Aorta (tissue), 5 donors: Measurements from ENCODE around the gene DAD1. TPM values are rescaled to one million over a fixed set of nuclear protein-coding genes. Genes with fewer than 3 reads are reported as not detected.

ENCODE experiments used
- ATAC-seq: fragments of 200-7000 bp; cut with Tn5 transposase; one replicate; pipeline ENCODE4 v1.9.1; 2022; ENCODE audit warnings: moderate library complexity; ENCODE audit not compliant: low FRiP score
- DNase-seq, 2 donors: peaks; one replicate each; pipeline ENCODE4 v3.0.0-alpha.2; 2020
- H3K27ac ChIP-seq, 2 donors: one replicate each; pipeline ENCODE4 v1.5.1; 2013; ENCODE audit warnings: low read length in 2 of 2, mild to moderate bottlenecking in 2 of 2, moderate library complexity in 2 of 2, control low read depth in 1 of 2, inconsistent platforms in 1 of 2, low read depth in 1 of 2
- H3K27me3 ChIP-seq, 2 donors: one replicate each; pipeline ENCODE4 v1.6.1; 2013; ENCODE audit warnings: control low read depth in 1 of 2, low read length in 1 of 2, mild to moderate bottlenecking in 1 of 2, moderate library complexity in 1 of 2; ENCODE audit not compliant: insufficient read depth in 2 of 2, control insufficient read depth in 1 of 2
- H3K36me3 ChIP-seq, 2 donors: one replicate each; pipeline ENCODE4 v1.6.1; 2013; ENCODE audit warnings: control low read depth in 1 of 2, low read length in 1 of 2, mild to moderate bottlenecking in 1 of 2; ENCODE audit not compliant: insufficient read depth in 2 of 2, control insufficient read depth in 1 of 2
- H3K4me1 ChIP-seq, 2 donors: one replicate each; pipeline ENCODE4 v1.6.1; 2013; ENCODE audit warnings: low read length in 2 of 2, control low read depth in 1 of 2, mild to moderate bottlenecking in 1 of 2, moderate library complexity in 1 of 2; ENCODE audit not compliant: insufficient read depth in 2 of 2, control insufficient read depth in 1 of 2
- H3K4me3 ChIP-seq, 2 donors: one replicate each; pipeline ENCODE4 v1.5.1; 2013; ENCODE audit warnings: low read length in 2 of 2, control low read depth in 1 of 2, mild to moderate bottlenecking in 1 of 2
- H3K9me3 ChIP-seq: one replicate; pipeline ENCODE4 v1.6.1; 2013; ENCODE audit warnings: mild to moderate bottlenecking, low read length; ENCODE audit not compliant: control insufficient read depth
- WGBS, 2 donors: extraction: QIAGEN DNeasy Blood & Tissue Kit; methylation state at CpG; one replicate each; pipeline ENCODE4 v1.1.7; 2013; 5-methylcytosine and 5-hydroxymethylcytosine counted together
- intact Hi-C, 2 donors: fragments of 100-400 bp; cut with DNase I; formaldehyde crosslinking; loops; one replicate each; pipeline versions ENCODE4 v1.14.2 to v1.15.0; 2022
- polyA plus RNA-seq, 2 donors: library from polyadenylated mRNA; stranded (reverse); fragments of 200-250 nt; gene quantifications; one replicate each; pipeline ENCODE4 v1.2.3, GENCODE V29; 2013
- total RNA-seq, 2 donors: library from RNA; stranded (reverse); fragmentation: NEBNext Ultra II Directional; extraction: Animal tissue kit (Norgen Biotek cat#: 25700); gene quantifications; one replicate each; pipeline ENCODE4 v1.2.1, GENCODE V29; 2021
- donor health status: healthy with polysubstance abuse.
- donor health status: Bipolar disorder and iron deficiency.
- donor health status: DM: no; HTN: no; CAD: no.
- donor health status: DM: no; HTN: no; CAD: no.
- donor health status: DM: yes; HTN: yes; CAD: no.

DAD1 gene
- total and polyA plus RNA-seq, 4 donors = 143 to 309 (median 195) TPM

GRCh38 chr14:22536853-22537338, 52.1 kb downstream of the DAD1 start:
- H3K4me1 ChIP-seq = peaks cover 2 to 6% of the 10 kb centered on the region in 2 donors
- H3K4me3 ChIP-seq = no peak overlapping the region
- H3K36me3 ChIP-seq = no peaks in the 10 kb centered on the region
- H3K27me3 ChIP-seq = no peaks in the 10 kb centered on the region
- ATAC-seq (peak; percentile 93), DNase-seq (peak; percentile 83 to 87)
- intact Hi-C loops = no loop called here
- 17 to 21% methylated on average over 6 of the region's 6 CpGs for WGBS, 2 donors
- H3K9me3 ChIP-seq = no peaks in the 10 kb centered on the region
- peak overlapping the region in 1 of 2 donors; percentile 32 for H3K27ac ChIP-seq

GRCh38 chr14:22535916-22536315, 53.1 kb downstream of the DAD1 start:
- DNase-seq (no peak), ATAC-seq (no peak)
- intact Hi-C loops = no loop called here
- Histone ChIP-seq H3K27me3 (no peaks in the 10 kb centered on the region), H3K36me3 (no peaks in the 10 kb centered on the region), H3K9me3 (no peaks in the 10 kb centered on the region), H3K4me1 (peaks cover 2 to 6% of the 10 kb centered on the region in 2 donors), H3K27ac (no peak overlapping the region), H3K4me3 (no peak overlapping the region)

- intact Hi-C loops = no loop called here
- H3K9me3 ChIP-seq = no peaks in the 10 kb centered on the region
Observed at GRCh38 chr14:22535126-22535525, 53.9 kb downstream of the DAD1 start.

DNA sequence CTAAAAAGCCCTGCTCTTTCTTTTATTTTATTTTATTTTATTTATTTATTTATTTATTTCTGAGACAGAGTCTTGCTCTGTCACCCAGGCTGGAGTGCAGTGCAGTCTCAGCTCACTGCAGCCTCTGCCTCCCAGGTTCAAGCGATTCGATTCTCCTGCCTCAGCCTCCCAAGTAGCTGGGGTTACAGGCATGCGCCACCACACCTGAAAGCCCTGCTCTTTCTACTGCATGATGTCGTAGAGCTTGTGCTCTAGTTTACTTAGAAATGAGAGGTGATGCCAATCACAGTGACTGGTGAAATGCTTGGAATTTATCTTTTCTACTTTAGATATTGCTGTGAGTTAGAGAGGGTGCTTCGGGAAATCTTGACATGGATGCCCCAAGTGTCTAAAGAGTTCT, 54.5 kb downstream of the DAD1 start:
- Histone ChIP-seq H3K4me3 (no peak overlapping the region), H3K9me3 (no peaks in the 10 kb centered on the region), H3K4me1 (peaks cover 2 to 6% of the 10 kb centered on the region in 2 donors), H3K27me3 (no peaks in the 10 kb centered on the region), H3K27ac (no peak overlapping the region), H3K36me3 (no peaks in the 10 kb centered on the region)
- DNase-seq = no peak
- intact Hi-C loops = loop anchor here in 1 of 2 donors (5.0 kb wide), 1 partner anchor 222 kb away; no protein-coding TSS in a partner anchor
- ATAC-seq = no peak
- WGBS, 2 donors = 92 to 97% methylated on average over 5 of the region's 5 CpGs

More at GRCh38 chr14:22535126-22535525, 53.9 kb downstream of the DAD1 start:
- no peak for DNase-seq
- no peak overlapping the region for H3K27ac ChIP-seq
- H3K4me1 ChIP-seq = peaks cover 2 to 6% of the 10 kb centered on the region in 2 donors
- H3K36me3 ChIP-seq = no peaks in the 10 kb centered on the region
- WGBS, 2 donors = 91 to 95% methylated on average over 1 of the region's 1 CpG
- no peak overlapping the region for H3K4me3 ChIP-seq
- no peaks in the 10 kb centered on the region for H3K27me3 ChIP-seq
- ATAC-seq = no peak

DNA sequence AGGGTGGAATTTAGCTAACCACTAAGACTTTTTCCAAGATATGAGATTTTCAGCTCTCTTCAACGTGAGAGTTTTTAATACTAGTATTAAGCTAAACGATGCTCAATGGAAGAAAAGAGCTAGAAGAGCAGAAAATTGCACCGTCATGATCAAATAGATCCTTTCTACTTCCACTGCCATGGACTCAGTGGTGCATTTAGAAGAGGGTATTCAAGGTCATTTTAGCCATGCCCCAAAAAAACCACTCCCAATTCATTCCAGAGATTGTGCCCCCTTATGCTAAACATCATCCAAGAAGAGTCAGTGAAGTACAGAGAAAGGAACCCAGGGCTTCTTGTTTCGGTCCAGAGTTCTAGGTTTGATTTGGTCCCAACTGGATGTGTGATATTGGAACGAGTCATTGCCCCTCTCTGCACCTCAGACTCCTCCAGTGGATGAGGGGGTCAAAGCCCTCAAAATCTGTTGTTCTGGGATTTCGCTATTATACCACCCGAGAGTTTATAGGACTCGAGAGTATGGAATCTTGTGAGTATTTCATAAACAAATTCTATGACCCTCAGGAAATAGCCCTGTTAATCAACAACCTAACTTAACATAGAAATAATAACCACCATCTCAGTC, 55.2 kb downstream of the DAD1 start:
- DNase-seq = no peak
- no peaks in the 10 kb centered on the region for H3K36me3 ChIP-seq
- no peak overlapping the region for H3K4me3 ChIP-seq
- ATAC-seq = no peak
- no peaks in the 10 kb centered on the region for H3K27me3 ChIP-seq
- WGBS, 2 donors = 95 to 96% methylated on average over 8 of the region's 8 CpGs
- intact Hi-C loops = loop anchor here in 1 of 2 donors (5.0 kb wide), 1 partner anchor 222 kb away; no protein-coding TSS in a partner anchor
- H3K27ac ChIP-seq = no peak overlapping the region
- no peaks in the 10 kb centered on the region for H3K9me3 ChIP-seq
- H3K4me1 ChIP-seq = peaks cover 2 to 6% of the 10 kb centered on the region in 2 donors

- Histone ChIP-seq H3K9me3 (no peaks in the 10 kb centered on the region), H3K4me3 (no peak overlapping the region), H3K4me1 (peaks cover 0 to 6% of the 10 kb centered on the region in 2 donors), H3K27me3 (no peaks in the 10 kb centered on the region), H3K27ac (peak overlapping the region; percentile 59 to 87), H3K36me3 (no peaks in the 10 kb centered on the region)
- no peak for ATAC-seq
- 79 to 83% methylated on average over 2 of the region's 2 CpGs for WGBS, 2 donors
- DNase-seq = no peak
- intact Hi-C loops = loop anchor here in 1 of 2 donors (5.0 kb wide), 1 partner anchor 221 kb away; no protein-coding TSS in a partner anchor
Observed at GRCh38 chr14:22533057-22533704, 55.8 kb downstream of the DAD1 start.

DNA sequence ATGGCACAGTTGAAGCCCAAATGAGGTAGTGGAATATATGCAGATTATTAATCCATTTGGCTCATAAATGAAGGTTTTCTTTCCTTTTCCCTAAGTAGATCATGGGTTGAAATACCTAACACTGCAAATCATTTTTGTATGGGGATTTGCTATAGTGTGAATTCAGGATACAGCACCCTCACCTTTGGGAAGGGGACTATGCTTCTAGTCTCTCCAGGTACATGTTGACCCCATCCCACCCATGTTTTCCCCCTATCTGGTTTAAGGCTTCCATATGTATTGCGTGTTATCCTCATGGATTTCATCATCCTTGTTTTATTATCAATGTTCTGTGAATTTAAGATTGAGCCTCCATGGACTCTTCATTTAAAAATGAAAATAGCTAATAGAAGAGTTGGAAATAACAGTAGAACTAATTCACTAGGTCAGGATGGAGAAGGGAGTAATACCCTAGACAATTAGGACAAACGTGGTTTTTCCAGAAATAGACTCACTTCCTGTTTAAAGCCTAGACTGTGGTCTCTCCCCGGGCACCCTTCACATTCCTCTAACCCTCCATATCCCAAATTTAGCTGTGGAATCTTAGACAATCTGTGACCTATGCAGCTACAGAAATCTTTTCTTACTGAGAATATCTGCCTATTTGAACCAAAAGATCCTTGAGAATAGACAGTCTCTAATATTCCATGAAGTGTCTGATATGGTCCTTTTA, 56.5 kb downstream of the DAD1 start:
- no peaks in the 10 kb centered on the region for H3K36me3 ChIP-seq
- no peaks in the 10 kb centered on the region for H3K9me3 ChIP-seq
- peak overlapping the region; percentile 29 to 87 for H3K27ac ChIP-seq
- no peak overlapping the region for H3K4me3 ChIP-seq
- H3K27me3 ChIP-seq = no peaks in the 10 kb centered on the region
- 29 to 32% methylated on average over 3 of the region's 3 CpGs for WGBS, 2 donors
- H3K4me1 ChIP-seq = peaks cover 0 to 6% of the 10 kb centered on the region in 2 donors
- intact Hi-C loops = loop anchor here in 1 of 2 donors (5.0 kb wide), 1 partner anchor 220 kb away; no protein-coding TSS in a partner anchor
- no peak for ATAC-seq
- DNase-seq = no peak

- Histone ChIP-seq H3K4me3 (no peak overlapping the region), H3K27me3 (no peaks in the 10 kb centered on the region), H3K9me3 (no peaks in the 10 kb centered on the region), H3K36me3 (no peaks in the 10 kb centered on the region), H3K4me1 (peaks cover 0 to 6% of the 10 kb centered on the region in 2 donors), H3K27ac (peak overlapping the region in 1 of 2 donors; percentile 38)
- intact Hi-C loops = loop anchor here in 1 of 2 donors (5.0 kb wide), 1 partner anchor 219 kb away; no protein-coding TSS in a partner anchor
- ATAC-seq (no peak), DNase-seq (no peak)
- 96 to 98% methylated on average over 5 of the region's 5 CpGs for WGBS, 2 donors
Observed at GRCh38 chr14:22531451-22532344, 57.3 kb downstream of the DAD1 start.
